ENCODE results near the gene CHFR.
A peak's percentile ranks its signal among the peaks of the same experiment; 100 is the strongest.

Gene CHFR

GRCh38 chr12:132835076-132836025 lies 52.1 kb downstream of the CHFR start:
- 98% methylated on average over 28 of the region's 42 CpGs for WGBS (ENCODE audit: insufficient coverage)
- no peaks in the 10 kb centered on the region for H3K9me3 ChIP-seq (ENCODE audit: control extremely low read depth in 1 of 5, control insufficient read depth in 4 of 5, insufficient read depth in 2 of 5, low read depth in 1 of 5, low read length in 4 of 5)
- H3K36me3 ChIP-seq (ENCODE audit: control insufficient read depth in 4 of 4, insufficient read depth in 4 of 4, low read length in 3 of 4): peaks cover 2 to 25% (median 10%) of the 10 kb centered on the region in 4 experiments
- H3K27me3 ChIP-seq (replicated peaks in 2 of 5; ENCODE audit: control insufficient read depth in 4 of 5, insufficient read depth in 5 of 5, low read length in 4 of 5): no peaks in the 10 kb centered on the region
- peaks cover 0 to 14% (median 4%) of the 10 kb centered on the region in 4 experiments for H3K4me1 ChIP-seq (ENCODE audit: control extremely low read depth in 1 of 4, control insufficient read depth in 4 of 4, insufficient read depth in 4 of 4, low read length in 3 of 4)
- CTCF ChIA-PET: no interaction called here
- H3K4me3 ChIP-seq (ENCODE audit: control insufficient read depth in 1 of 7, extremely low read depth in 1 of 7, insufficient read depth in 4 of 7, low read depth in 2 of 7, low read length in 6 of 7): no peak overlapping the region
- no peak overlapping the region for H3K27ac ChIP-seq (ENCODE audit: insufficient read depth in 1 of 2, low read depth in 1 of 2, low read length in 2 of 2, poor library complexity in 1 of 2, severe bottlenecking in 2 of 2)
- peak; percentile 30 to 48 (median 48) for DNase-seq
- POLR2A ChIA-PET: no interaction called here

- ChIA-PET POLR2A (no interaction called here), CTCF (interaction anchor here (1.2 kb wide), 2 partner anchors 18 to 70 kb away, joined by 4 read pairs; no protein-coding TSS in a partner anchor)
- DNase-seq: peak in 1 of 3 donors; percentile 31
- H3K36me3 ChIP-seq (ENCODE audit: control insufficient read depth in 4 of 4, insufficient read depth in 4 of 4, low read length in 3 of 4): peaks cover 2 to 16% (median 6%) of the 10 kb centered on the region in 4 experiments
- WGBS (ENCODE audit: insufficient coverage): 64% methylated on average over 1 of the region's 5 CpGs
- H3K4me1 ChIP-seq (ENCODE audit: control extremely low read depth in 1 of 4, control insufficient read depth in 4 of 4, insufficient read depth in 4 of 4, low read length in 3 of 4): peaks cover 2 to 17% (median 6%) of the 10 kb centered on the region in 4 experiments
- H3K27ac ChIP-seq (ENCODE audit: insufficient read depth in 1 of 2, low read depth in 1 of 2, low read length in 2 of 2, poor library complexity in 1 of 2, severe bottlenecking in 2 of 2): peak overlapping the region in 1 of 2 experiments; percentile 49
- H3K4me3 ChIP-seq (ENCODE audit: control insufficient read depth in 1 of 7, extremely low read depth in 1 of 7, insufficient read depth in 4 of 7, low read depth in 2 of 7, low read length in 6 of 7): peak overlapping the region in 1 of 7 experiments; percentile 26
- H3K27me3 ChIP-seq (replicated peaks in 2 of 5; ENCODE audit: control insufficient read depth in 4 of 5, insufficient read depth in 5 of 5, low read length in 4 of 5): no peaks in the 10 kb centered on the region
- H3K9me3 ChIP-seq (ENCODE audit: control extremely low read depth in 1 of 5, control insufficient read depth in 4 of 5, insufficient read depth in 2 of 5, low read depth in 1 of 5, low read length in 4 of 5): no peaks in the 10 kb centered on the region
Measured at GRCh38 chr12:132834181-132834711, 53.2 kb downstream of the CHFR start.

- Histone ChIP-seq H3K27me3 (replicated peaks in 2 of 5; ENCODE audit: control insufficient read depth in 4 of 5, insufficient read depth in 5 of 5, low read length in 4 of 5) (no peaks in the 10 kb centered on the region), H3K27ac (ENCODE audit: insufficient read depth in 1 of 2, low read depth in 1 of 2, low read length in 2 of 2, poor library complexity in 1 of 2, severe bottlenecking in 2 of 2) (no peak overlapping the region), H3K4me3 (ENCODE audit: control insufficient read depth in 1 of 7, extremely low read depth in 1 of 7, insufficient read depth in 4 of 7, low read depth in 2 of 7, low read length in 6 of 7) (no peak overlapping the region), H3K4me1 (ENCODE audit: control extremely low read depth in 1 of 4, control insufficient read depth in 4 of 4, insufficient read depth in 4 of 4, low read length in 3 of 4) (peaks cover 2 to 19% (median 7%) of the 10 kb centered on the region in 4 experiments), H3K36me3 (ENCODE audit: control insufficient read depth in 4 of 4, insufficient read depth in 4 of 4, low read length in 3 of 4) (peaks cover 2 to 12% (median 2%) of the 10 kb centered on the region in 4 experiments), H3K9me3 (ENCODE audit: control extremely low read depth in 1 of 5, control insufficient read depth in 4 of 5, insufficient read depth in 2 of 5, low read depth in 1 of 5, low read length in 4 of 5) (no peaks in the 10 kb centered on the region)
- POLR2A ChIA-PET: no interaction called here
- WGBS (ENCODE audit: insufficient coverage): 98% methylated on average over 7 of the region's 8 CpGs
- CTCF ChIA-PET: interaction anchor here (1.2 kb wide), 1 partner anchor 19 kb away, joined by 4 read pairs; no protein-coding TSS in a partner anchor
- DNase-seq: no peak
Measured at GRCh38 chr12:132833341-132833740, 54.1 kb downstream of the CHFR start.

GRCh38 chr12:132831771-132832170 lies 55.6 kb downstream of the CHFR start:
- CTCF ChIA-PET: interaction anchor here (1.0 kb wide), 1 partner anchor 48 kb away, joined by 3 read pairs; no protein-coding TSS in a partner anchor
- DNase-seq: no peak
- Histone ChIP-seq H3K27ac (ENCODE audit: insufficient read depth in 1 of 2, low read depth in 1 of 2, low read length in 2 of 2, poor library complexity in 1 of 2, severe bottlenecking in 2 of 2) (no peak overlapping the region), H3K9me3 (ENCODE audit: control extremely low read depth in 1 of 5, control insufficient read depth in 4 of 5, insufficient read depth in 2 of 5, low read depth in 1 of 5, low read length in 4 of 5) (no peaks in the 10 kb centered on the region), H3K36me3 (ENCODE audit: control insufficient read depth in 4 of 4, insufficient read depth in 4 of 4, low read length in 3 of 4) (peaks cover 0 to 17% (median 4%) of the 10 kb centered on the region in 4 experiments), H3K4me3 (ENCODE audit: control insufficient read depth in 1 of 7, extremely low read depth in 1 of 7, insufficient read depth in 4 of 7, low read depth in 2 of 7, low read length in 6 of 7) (no peak overlapping the region), H3K4me1 (ENCODE audit: control extremely low read depth in 1 of 4, control insufficient read depth in 4 of 4, insufficient read depth in 4 of 4, low read length in 3 of 4) (peaks cover 0 to 24% (median 17%) of the 10 kb centered on the region in 4 experiments), H3K27me3 (replicated peaks in 2 of 5; ENCODE audit: control insufficient read depth in 4 of 5, insufficient read depth in 5 of 5, low read length in 4 of 5) (no peaks in the 10 kb centered on the region)
- POLR2A ChIA-PET: no interaction called here
- 97% methylated on average over 11 of the region's 11 CpGs for WGBS (ENCODE audit: insufficient coverage)

GRCh38 chr12:132828706-132829534 lies 58.5 kb downstream of the CHFR start, which contains the start of gene GOLGA3:
Gene GOLGA3 (minus strand): TSS chr12:132828869. CDS start chr12:132822128, 6,741 bp downstream.
- WGBS (ENCODE audit: insufficient coverage): under 1% methylated on average over 78 of the region's 78 CpGs
- Histone ChIP-seq H3K4me3 (ENCODE audit: control insufficient read depth in 1 of 7, extremely low read depth in 1 of 7, insufficient read depth in 4 of 7, low read depth in 2 of 7, low read length in 6 of 7) (peak within 1 kb of the TSS; percentile 86 to 99 (median 95)), H3K4me1 (ENCODE audit: control extremely low read depth in 1 of 4, control insufficient read depth in 4 of 4, insufficient read depth in 4 of 4, low read length in 3 of 4) (peaks cover 0 to 16% (median 14%) of the 10 kb centered on the region in 4 experiments), H3K27me3 (replicated peaks in 2 of 5; ENCODE audit: control insufficient read depth in 4 of 5, insufficient read depth in 5 of 5, low read length in 4 of 5) (no peaks in the 10 kb centered on the region), H3K9me3 (ENCODE audit: control extremely low read depth in 1 of 5, control insufficient read depth in 4 of 5, insufficient read depth in 2 of 5, low read depth in 1 of 5, low read length in 4 of 5) (no peaks in the 10 kb centered on the region), H3K27ac (ENCODE audit: insufficient read depth in 1 of 2, low read depth in 1 of 2, low read length in 2 of 2, poor library complexity in 1 of 2, severe bottlenecking in 2 of 2) (peak within 1 kb of the TSS; percentile 100), H3K36me3 (ENCODE audit: control insufficient read depth in 4 of 4, insufficient read depth in 4 of 4, low read length in 3 of 4) (peaks cover 9 to 41% (median 22%) of the 10 kb centered on the region in 4 experiments)
- peak; percentile 95 to 97 (median 96) for DNase-seq
- ChIA-PET POLR2A (interaction anchor here (0.6 to 0.7 kb wide), 2 partner anchors 58 to 879 kb away, joined by 3 read pairs; partner anchors contain the start of genes CHFR and EP400), CTCF (interaction anchor here (0.7 to 1.6 kb wide), 2 partner anchors 55 to 76 kb away, joined by 3 to 4 read pairs; no protein-coding TSS in a partner anchor)

Measured in common myeloid progenitor, CD34-positive (primary cell).